Measurements from ENCODE around the gene PTPN7.

- TF ChIP-seq, protein P1, sequence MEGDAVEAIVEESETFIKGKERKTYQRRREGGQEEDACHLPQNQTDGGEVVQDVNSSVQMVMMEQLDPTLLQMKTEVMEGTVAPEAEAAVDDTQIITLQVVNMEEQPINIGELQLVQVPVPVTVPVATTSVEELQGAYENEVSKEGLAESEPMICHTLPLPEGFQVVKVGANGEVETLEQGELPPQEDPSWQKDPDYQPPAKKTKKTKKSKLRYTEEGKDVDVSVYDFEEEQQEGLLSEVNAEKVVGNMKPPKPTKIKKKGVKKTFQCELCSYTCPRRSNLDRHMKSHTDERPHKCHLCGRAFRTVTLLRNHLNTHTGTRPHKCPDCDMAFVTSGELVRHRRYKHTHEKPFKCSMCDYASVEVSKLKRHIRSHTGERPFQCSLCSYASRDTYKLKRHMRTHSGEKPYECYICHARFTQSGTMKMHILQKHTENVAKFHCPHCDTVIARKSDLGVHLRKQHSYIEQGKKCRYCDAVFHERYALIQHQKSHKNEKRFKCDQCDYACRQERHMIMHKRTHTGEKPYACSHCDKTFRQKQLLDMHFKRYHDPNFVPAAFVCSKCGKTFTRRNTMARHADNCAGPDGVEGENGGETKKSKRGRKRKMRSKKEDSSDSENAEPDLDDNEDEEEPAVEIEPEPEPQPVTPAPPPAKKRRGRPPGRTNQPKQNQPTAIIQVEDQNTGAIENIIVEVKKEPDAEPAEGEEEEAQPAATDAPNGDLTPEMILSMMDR (IDR thresholded peaks at IDR 0.05; ENCODE audit: low read depth, low read length): peak; percentile 22; the same call in 1 of the 2 replicates
- no peak for TF ChIP-seq EZH2phosphoT487 (IDR thresholded peaks at IDR 0.05; ENCODE audit: low read depth)
Measured at GRCh38 chr1:202165267-202165941, 5.0 kb upstream of the PTPN7 start.

All from OCI-LY3 (cell line).